AG10803 (cell line): ENCODE results near the gene SSR1.
A peak's percentile ranks its signal among the peaks of the same experiment; 100 is the strongest.

ENCODE experiments used
- DNase-seq: peaks from one replicate; pipeline ENCODE4 v3.0.0; 2010; ENCODE audit warnings: low read depth
- H3K4me3 ChIP-seq: 2 replicates; pipeline ENCODE4 v1.5.1; 2011; ENCODE audit warnings: mild to moderate bottlenecking, low read length, control low read depth
- TF ChIP-seq, protein P1 (sequence below): conservative IDR thresholded peaks from 2 replicates; pipeline ENCODE4 v1.5.1; 2011; ENCODE audit warnings: mild to moderate bottlenecking, low read length, control low read depth, inconsistent platforms

The SSR1 gene

GRCh38 chr6:7228662-7229375 lies 84.2 kb downstream of the SSR1 start:
- TF ChIP-seq, protein P1, sequence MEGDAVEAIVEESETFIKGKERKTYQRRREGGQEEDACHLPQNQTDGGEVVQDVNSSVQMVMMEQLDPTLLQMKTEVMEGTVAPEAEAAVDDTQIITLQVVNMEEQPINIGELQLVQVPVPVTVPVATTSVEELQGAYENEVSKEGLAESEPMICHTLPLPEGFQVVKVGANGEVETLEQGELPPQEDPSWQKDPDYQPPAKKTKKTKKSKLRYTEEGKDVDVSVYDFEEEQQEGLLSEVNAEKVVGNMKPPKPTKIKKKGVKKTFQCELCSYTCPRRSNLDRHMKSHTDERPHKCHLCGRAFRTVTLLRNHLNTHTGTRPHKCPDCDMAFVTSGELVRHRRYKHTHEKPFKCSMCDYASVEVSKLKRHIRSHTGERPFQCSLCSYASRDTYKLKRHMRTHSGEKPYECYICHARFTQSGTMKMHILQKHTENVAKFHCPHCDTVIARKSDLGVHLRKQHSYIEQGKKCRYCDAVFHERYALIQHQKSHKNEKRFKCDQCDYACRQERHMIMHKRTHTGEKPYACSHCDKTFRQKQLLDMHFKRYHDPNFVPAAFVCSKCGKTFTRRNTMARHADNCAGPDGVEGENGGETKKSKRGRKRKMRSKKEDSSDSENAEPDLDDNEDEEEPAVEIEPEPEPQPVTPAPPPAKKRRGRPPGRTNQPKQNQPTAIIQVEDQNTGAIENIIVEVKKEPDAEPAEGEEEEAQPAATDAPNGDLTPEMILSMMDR = no peak
- DNase-seq = no peak
- no peak overlapping the region for H3K4me3 ChIP-seq

DNA sequence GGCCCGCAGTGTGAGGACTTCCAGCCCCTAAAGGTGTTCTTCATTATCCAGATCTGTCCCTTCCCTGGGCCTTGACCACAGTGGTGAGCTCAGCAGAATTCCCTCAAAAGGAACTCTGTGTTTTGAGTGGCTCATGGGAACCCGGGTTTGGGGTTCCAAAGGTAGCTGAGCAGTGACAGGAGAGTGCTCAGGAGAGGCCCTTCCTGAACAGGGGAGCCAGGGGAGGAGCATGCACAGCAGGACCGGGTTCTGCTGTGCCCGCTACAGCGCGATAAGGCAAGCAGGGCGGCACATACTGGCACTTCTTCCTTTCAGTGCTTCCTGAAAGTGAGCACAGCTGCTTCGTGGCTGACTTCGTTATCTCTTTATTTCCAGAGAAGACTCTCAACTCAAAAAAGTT lies 88.3 kb downstream of the SSR1 start:
- DNase-seq = no peak
- H3K4me3 ChIP-seq = no peak overlapping the region
- TF ChIP-seq, protein P1 = no peak

DNA sequence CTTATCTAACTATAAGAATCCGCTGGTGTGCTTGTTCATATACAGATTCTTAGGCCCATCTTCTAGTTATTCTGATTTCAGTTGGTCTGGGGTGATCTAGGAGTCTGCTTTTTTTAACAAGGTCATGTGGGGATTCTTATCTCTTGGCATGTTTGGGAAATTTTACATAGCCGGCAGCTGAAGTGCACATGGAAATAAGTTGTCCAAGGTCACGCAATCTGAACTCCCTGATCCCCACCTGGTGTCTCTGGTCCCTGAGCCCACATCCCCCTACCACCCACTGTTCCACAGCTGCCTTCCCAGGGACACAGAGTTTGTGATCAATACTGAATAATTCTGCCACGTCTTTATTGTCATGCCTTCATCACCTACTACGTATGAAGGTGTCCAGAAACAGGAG lies 90.8 kb downstream of the SSR1 start:
- no peak overlapping the region for H3K4me3 ChIP-seq
- no peak for DNase-seq
- TF ChIP-seq, protein P1 = no peak

DNA sequence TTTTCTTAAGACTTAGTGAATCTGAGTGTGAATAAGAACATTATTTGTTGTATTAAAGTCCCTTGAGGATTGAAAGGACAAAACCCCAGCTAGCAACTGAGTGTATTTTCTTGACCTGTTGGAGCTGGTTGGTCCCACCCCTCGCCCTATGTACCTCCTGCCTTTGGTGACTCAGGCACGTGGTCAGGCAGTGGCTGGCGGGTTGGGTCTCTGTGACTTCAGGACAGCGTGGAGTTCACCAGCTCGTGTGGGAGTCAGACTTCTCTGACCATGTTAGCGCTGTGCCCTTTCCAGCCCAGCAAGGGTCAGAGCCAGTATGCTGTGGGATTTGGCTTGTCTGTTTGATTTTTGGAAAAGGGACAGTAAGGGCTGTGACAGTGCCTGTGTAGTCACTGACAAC lies 93.7 kb downstream of the SSR1 start:
- H3K4me3 ChIP-seq = no peak overlapping the region
- TF ChIP-seq, protein P1 = no peak
- peak; percentile 19 for DNase-seq

DNA sequence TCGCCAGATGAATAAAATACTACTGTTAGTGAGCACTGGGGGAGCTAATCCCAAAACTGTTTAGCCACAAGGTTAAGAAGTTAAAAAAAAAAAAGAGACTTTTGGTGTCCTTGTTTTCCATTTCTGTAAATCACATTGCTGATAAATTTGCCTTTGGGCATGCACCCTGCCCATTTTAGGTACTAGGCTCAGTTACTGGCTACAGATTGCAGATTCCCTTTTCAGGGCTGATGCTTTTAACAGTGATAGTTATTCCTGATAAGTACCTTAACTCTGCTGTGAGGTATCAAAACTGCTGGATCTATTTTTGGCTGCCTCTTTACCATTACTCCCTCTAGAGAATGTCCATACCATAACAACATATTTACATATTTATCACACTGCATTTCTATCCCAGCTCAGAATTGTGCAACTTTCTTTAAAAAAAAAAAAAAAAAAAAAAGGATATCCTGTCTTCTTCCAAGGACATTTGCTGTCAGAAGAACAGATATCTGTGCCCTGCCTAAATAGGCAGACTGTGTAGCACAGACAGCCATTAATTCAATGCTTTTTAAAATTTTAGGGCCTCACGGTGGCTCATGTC lies 94.5 kb downstream of the SSR1 start:
- DNase-seq = no peak
- TF ChIP-seq, protein P1 = peak; percentile 26
- no peak overlapping the region for H3K4me3 ChIP-seq
